ENCODE data around the gene SLC30A5.
"Not testable (repeated sequence)": the region's sequence is repeated elsewhere in the genome, so short reads cannot be mapped to it uniquely, and the experiment has no call there.

Gene SLC30A5

GRCh38 chr5:69105996-69106906 is 12.4 kb downstream of the SLC30A5 start:
- no peak for DNase-seq

GRCh38 chr5:69108367-69108766 is 14.6 kb downstream of the SLC30A5 start:
- DNase-seq = not testable (repeated sequence)

- no peak for DNase-seq
Measured at GRCh38 chr5:69113851-69114250, 20.0 kb downstream of the SLC30A5 start.

GRCh38 chr5:69115526-69115925 is 21.7 kb downstream of the SLC30A5 start:
- no peak for DNase-seq

- no peak for DNase-seq
Measured at GRCh38 chr5:69129413-69129812, 35.6 kb downstream of the SLC30A5 start.

- DNase-seq = no peak
Measured at GRCh38 chr5:69130241-69130640, 36.4 kb downstream of the SLC30A5 start.

GRCh38 chr5:69131304-69131703 is 37.5 kb downstream of the SLC30A5 start:
- DNase-seq = no peak

GRCh38 chr5:69134126-69134525 is 40.3 kb downstream of the SLC30A5 start:
- DNase-seq = no peak

- no peak for DNase-seq
Measured at GRCh38 chr5:69136293-69136692, 42.5 kb downstream of the SLC30A5 start.

GRCh38 chr5:69137208-69137607 is 43.4 kb downstream of the SLC30A5 start:
- not testable (repeated sequence) for DNase-seq

GRCh38 chr5:69137807-69138206 is 44.0 kb downstream of the SLC30A5 start:
- no peak for DNase-seq

GRCh38 chr5:69138766-69139165 is 45.0 kb downstream of the SLC30A5 start:
- DNase-seq = no peak

- not testable (repeated sequence) for DNase-seq
Measured at GRCh38 chr5:69140239-69140638, 46.4 kb downstream of the SLC30A5 start.

GRCh38 chr5:69140827-69141226 is 47.0 kb downstream of the SLC30A5 start:
- no peak for DNase-seq

GRCh38 chr5:69148576-69148975 is 54.8 kb downstream of the SLC30A5 start:
- DNase-seq = not testable (repeated sequence)

- DNase-seq = no peak
Measured at GRCh38 chr5:69148981-69149675, 55.3 kb downstream of the SLC30A5 start.

GRCh38 chr5:69149676-69150010 is 55.8 kb downstream of the SLC30A5 start:
- no peak for DNase-seq

GRCh38 chr5:69152731-69153130 is 58.9 kb downstream of the SLC30A5 start:
- no peak for DNase-seq

- DNase-seq = no peak
Measured at GRCh38 chr5:69156456-69156855, 62.6 kb downstream of the SLC30A5 start.

GRCh38 chr5:69158039-69158438 is 64.2 kb downstream of the SLC30A5 start:
- no peak for DNase-seq

- DNase-seq = no peak
Measured at GRCh38 chr5:69160651-69161050, 66.8 kb downstream of the SLC30A5 start.

- DNase-seq = peak; percentile 99
Measured at GRCh38 chr5:69166686-69167492, 73.1 kb downstream of the SLC30A5 start, which contains the start of gene CCNB1. CCNB1 (plus strand) TSS chr5:69167150; CDS start chr5:69167263, 113 bp downstream.

- no peak for DNase-seq
Measured at GRCh38 chr5:69167493-69167855, 73.7 kb downstream of the SLC30A5 start.

All from activated naive CD4-positive, alpha-beta T cell treated with Interleukin-2 at 50 U/mL for 16 hours (primary cell).